Ovary (tissue), 9 donors: Measurements from ENCODE around the gene ADARB2. TPM values are rescaled to one million over a fixed set of nuclear protein-coding genes. Genes with fewer than 3 reads are reported as not detected.

ENCODE experiments used
- DNase-seq, 5 donors: peaks; one replicate each; pipeline ENCODE4 v3.0.0-alpha.2; 2019 to 2020
- H3K27ac ChIP-seq, 2 donors: fragments of 200-600 bp; one replicate each; pipeline versions ENCODE4 v1.5.1 to v1.8.0; 2019 to 2022
- H3K27me3 ChIP-seq: fragments of 200-600 bp; one replicate; pipeline ENCODE4 v1.8.0; 2022
- H3K36me3 ChIP-seq: fragments of 200-600 bp; sonication (generic); one replicate; pipeline ENCODE4 v1.5.1; 2019
- H3K4me1 ChIP-seq: one replicate; pipeline ENCODE4 v1.8.1; 2013; ENCODE audit warnings: mild to moderate bottlenecking, moderate library complexity; ENCODE audit not compliant: insufficient read depth
- H3K4me3 ChIP-seq: fragments of 200-600 bp; sonication (generic); one replicate; pipeline ENCODE4 v1.5.1; 2017
- H3K9me3 ChIP-seq, 2 donors: fragments of 200-600 bp in 1 of 2; sonication (generic) in 1 of 2; one replicate each; pipeline versions ENCODE4 v1.5.1 to v1.8.1; 2013 to 2019; ENCODE audit warnings: mild to moderate bottlenecking in 1 of 2, moderate library complexity in 1 of 2
- CTCF ChIP-seq, 3 donors: fragments of 450-650 bp in 2 of 3; fragments of 200-600 bp in 1 of 3; IDR thresholded peaks; one replicate each; pipeline versions ENCODE4 v1.5.1 to v1.8.0; 2016 to 2022; ENCODE audit warnings: antibody characterized with exemption in 3 of 3, mild to moderate bottlenecking in 1 of 3
- EP300 ChIP-seq: sonication (generic); formaldehyde crosslinking; IDR thresholded peaks from one replicate; pipeline ENCODE4 v1.6.1; 2017; ENCODE audit warnings: antibody characterized with exemption
- POLR2A ChIP-seq: fragments of 450-650 bp; IDR thresholded peaks from one replicate; pipeline ENCODE4 v1.6.1; 2017; ENCODE audit warnings: antibody characterized with exemption, mild to moderate bottlenecking, moderate library complexity
- WGBS, 3 donors: extraction: QIAGEN DNeasy Blood & Tissue Kit in 1 of 3; methylation state at CpG; one replicate each; pipeline versions ENCODE4 v1.1.5 to v1.1.7; 2013 to 2017; 5-methylcytosine and 5-hydroxymethylcytosine counted together
- intact Hi-C, 4 donors: fragments of 100-400 bp; cut with DNase I; formaldehyde crosslinking; loops; one replicate each; pipeline versions ENCODE4 v1.11.0 to v1.15.1; 2022 to 2023
- polyA plus RNA-seq, 2 donors: library from polyadenylated mRNA; stranded (reverse); fragments of 200-250 nt in 1 of 2; fragments of 350-450 nt in 1 of 2; fragmentation: Illumina TruSeq in 1 of 2; extraction: RNeasy Lipid Tissue Mini Kit (QIAGEN cat#74804) in 1 of 2; gene quantifications; one replicate each; pipeline ENCODE4 v1.2.3, GENCODE V29; 2013 to 2014
- total RNA-seq, 7 donors: library from RNA; depleted of rRNA in 2 of 7; stranded (reverse); fragments of >200 nt in 2 of 7; fragmentation: NEBNext Ultra II Directional in 3 of 7; extraction: Animal tissue kit (Norgen Biotek cat#: 25700) in 3 of 7; gene quantifications; one replicate each; pipeline versions ENCODE4 v1.1.0 to v1.2.4, GENCODE V29; 2016 to 2023
- donor health status: DM: no; HTN: no; CAD: no; lungs with moderate emphysema.
- donor health status: DM: no; HTN: no; CAD: no.
- donor health status: Bipolar disorder and iron deficiency.
- donor health status: DM: yes; HTN: yes; CAD: no.
- donor health status: DM: no; HTN: no; CAD: no.
- donor health status: DM: yes; HTN: yes; CAD: no.

ADARB2 gene
- total and polyA plus RNA-seq, 9 donors = 0.12 to 2.0 (median 0.36) TPM; not detected in 2

DNA sequence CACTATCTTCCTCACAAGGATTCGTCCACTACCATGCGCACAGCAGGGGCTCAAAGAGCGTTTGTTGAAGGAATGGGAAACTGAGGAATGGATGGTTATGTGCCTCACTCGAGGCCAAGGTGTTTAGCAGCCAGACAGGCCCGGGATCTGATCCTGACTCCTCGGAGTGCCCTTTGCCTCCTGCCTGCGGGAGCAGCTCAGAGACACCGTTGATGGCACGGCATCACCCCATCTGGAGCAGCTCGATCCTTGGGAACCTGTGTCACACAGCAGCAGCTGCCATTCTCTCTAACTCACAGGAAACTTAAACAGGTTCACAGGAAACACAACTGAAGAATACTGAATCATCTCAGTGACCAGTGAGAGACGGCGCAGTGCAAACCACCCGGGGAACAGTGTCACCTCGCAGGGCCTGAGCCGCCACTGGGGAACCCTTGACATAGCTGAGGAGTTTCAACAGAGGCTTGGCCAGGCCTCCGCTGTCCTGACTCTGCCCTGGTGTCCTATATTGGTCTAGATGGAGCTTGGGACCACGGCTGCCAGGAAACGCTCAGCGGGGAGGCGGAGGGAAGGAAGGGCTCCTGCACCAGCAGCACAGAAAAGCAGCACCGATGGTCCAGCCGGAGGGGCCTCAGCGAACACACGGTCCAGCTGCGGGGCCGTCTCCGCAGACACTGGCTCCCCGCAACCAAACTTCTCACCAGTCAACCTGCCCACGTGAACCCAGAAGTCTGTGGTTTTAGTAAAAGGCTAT lies 169.4 kb downstream of the ADARB2 start:
- no peak overlapping the region for H3K4me3 ChIP-seq
- TF ChIP-seq CTCF (IDR thresholded peaks at IDR 0.05) = no peak
- TF ChIP-seq POLR2A = no peak
- no peak for TF ChIP-seq EP300
- no peaks in the 10 kb centered on the region for H3K36me3 ChIP-seq
- no peaks in the 10 kb centered on the region for H3K9me3 ChIP-seq
- intact Hi-C loops = no loop called here
- no peaks in the 10 kb centered on the region for H3K4me1 ChIP-seq
- H3K27me3 ChIP-seq = no peaks in the 10 kb centered on the region
- 82 to 86% (median 85%) methylated on average over 29 of the region's 29 CpGs for WGBS, 3 donors
- DNase-seq = no peak
- H3K27ac ChIP-seq = no peak overlapping the region

GRCh38 chr10:1567152-1567551 lies 170.2 kb downstream of the ADARB2 start:
- no peak for DNase-seq
- no peaks in the 10 kb centered on the region for H3K9me3 ChIP-seq
- no peak overlapping the region for H3K27ac ChIP-seq
- H3K4me1 ChIP-seq = no peaks in the 10 kb centered on the region
- no peak overlapping the region for H3K4me3 ChIP-seq
- H3K36me3 ChIP-seq = no peaks in the 10 kb centered on the region
- no peak for TF ChIP-seq EP300
- TF ChIP-seq POLR2A = no peak
- TF ChIP-seq CTCF (IDR thresholded peaks at IDR 0.05) = no peak
- no peaks in the 10 kb centered on the region for H3K27me3 ChIP-seq
- intact Hi-C loops = no loop called here
- WGBS, 3 donors = 81 to 84% (median 81%) methylated on average over 7 of the region's 7 CpGs

DNA sequence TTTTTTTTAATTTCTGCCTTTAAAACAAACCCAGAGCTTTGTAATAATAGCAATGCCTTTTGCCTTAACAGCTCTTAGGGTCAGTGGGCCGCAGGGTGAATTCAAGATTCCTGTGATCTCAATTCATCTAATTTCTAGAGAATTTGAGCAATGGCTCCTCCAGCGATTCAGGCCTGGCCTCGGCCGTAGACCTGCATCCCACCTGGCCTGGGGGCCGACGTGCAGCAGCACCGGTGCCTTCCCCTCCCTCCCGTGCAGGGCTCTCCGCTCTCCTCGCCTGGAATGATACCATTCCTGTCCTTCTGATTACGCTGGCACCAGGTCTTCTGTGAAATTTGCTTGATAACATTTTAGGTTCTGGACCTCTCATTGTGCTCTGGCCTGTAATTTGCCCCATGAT lies 172.5 kb downstream of the ADARB2 start:
- Histone ChIP-seq H3K4me1 (no peaks in the 10 kb centered on the region), H3K27ac (no peak overlapping the region), H3K36me3 (no peaks in the 10 kb centered on the region), H3K27me3 (no peaks in the 10 kb centered on the region), H3K9me3 (no peaks in the 10 kb centered on the region), H3K4me3 (no peak overlapping the region)
- 84 to 89% (median 89%) methylated on average over 11 of the region's 11 CpGs for WGBS, 3 donors
- intact Hi-C loops = no loop called here
- TF ChIP-seq CTCF (IDR thresholded peaks at IDR 0.05) (no peak), POLR2A (no peak), EP300 (no peak)
- DNase-seq = no peak

DNA sequence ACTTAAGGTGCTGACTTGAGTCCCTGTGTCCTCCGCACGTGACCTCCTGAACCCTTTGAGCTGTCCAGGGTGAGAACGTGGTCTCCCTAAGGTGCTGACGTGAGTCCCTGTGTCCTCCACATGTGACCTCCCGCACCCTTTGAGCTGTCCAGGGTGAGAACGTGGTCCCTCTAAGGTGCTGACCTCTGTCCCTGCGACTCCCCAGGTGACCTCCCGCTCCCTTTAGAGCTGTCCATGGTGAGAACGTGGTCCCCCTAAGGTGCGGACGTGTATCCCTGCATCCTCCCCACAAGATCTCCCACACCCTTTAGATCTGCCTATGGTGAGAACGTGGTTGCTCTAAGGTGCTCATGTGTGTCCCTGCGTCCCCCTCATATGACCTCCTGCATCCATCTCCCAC lies 174.3 kb downstream of the ADARB2 start:
- intact Hi-C loops = no loop called here
- Histone ChIP-seq H3K27me3 (no peaks in the 10 kb centered on the region), H3K27ac (no peak overlapping the region), H3K9me3 (no peaks in the 10 kb centered on the region), H3K4me3 (no peak overlapping the region), H3K4me1 (no peaks in the 10 kb centered on the region), H3K36me3 (no peaks in the 10 kb centered on the region)
- 78 to 91% (median 88%) methylated on average over 13 of the region's 13 CpGs for WGBS, 3 donors
- no peak for TF ChIP-seq EP300
- no peak for TF ChIP-seq POLR2A
- TF ChIP-seq CTCF (IDR thresholded peaks at IDR 0.05) = no peak
- no peak for DNase-seq
